Loucy (cell line): Measurements from ENCODE around the gene FOXP3.

Source experiments
- H2AFZ ChIP-seq: fragments of 200-600 bp; sonication (generic); 2 replicates; pipeline ENCODE4 v1.6.0; 2016; ENCODE audit warnings: antibody characterized with exemption, mild to moderate bottlenecking, low read length, moderate library complexity
- H3F3A ChIP-seq: fragments of 200-600 bp; 2 replicates; pipeline ENCODE4 v1.6.0; 2016; ENCODE audit warnings: antibody characterized with exemption, low read depth, mild to moderate bottlenecking
- H3K27me3 ChIP-seq: fragments of 200-600 bp; sonication (generic); 2 replicates; pipeline ENCODE4 v1.6.1; 2014; ENCODE audit warnings: low read length, mild to moderate bottlenecking; ENCODE audit not compliant: insufficient read depth, poor library complexity, severe bottlenecking
- H3K36me3 ChIP-seq: fragments of 200-600 bp; sonication (generic); 2 replicates; pipeline ENCODE4 v1.6.1; 2016; ENCODE audit warnings: low read length; ENCODE audit not compliant: insufficient read depth
- H3K4me1 ChIP-seq: fragments of 200-600 bp; sonication (generic); 2 replicates; pipeline ENCODE4 v1.5.1; 2014; ENCODE audit warnings: low read length, mild to moderate bottlenecking; ENCODE audit not compliant: insufficient read depth, poor library complexity, severe bottlenecking
- H3K4me2 ChIP-seq: fragments of 200-600 bp; sonication (generic); 2 replicates; pipeline ENCODE4 v1.6.0; 2014; ENCODE audit warnings: antibody characterized with exemption, low read length, low read depth, mild to moderate bottlenecking; ENCODE audit not compliant: poor library complexity, severe bottlenecking
- H3K4me3 ChIP-seq: fragments of 200-600 bp; sonication (generic); 2 replicates; pipeline ENCODE4 v1.5.1; 2014; ENCODE audit warnings: low read length, mild to moderate bottlenecking, mixed read lengths; ENCODE audit not compliant: poor library complexity, severe bottlenecking
- H3K79me2 ChIP-seq: fragments of 200-600 bp; sonication (generic); 2 replicates; pipeline ENCODE4 v1.6.1; 2014; ENCODE audit warnings: low read length; ENCODE audit not compliant: insufficient read depth
- H3K9ac ChIP-seq: fragments of 200-600 bp; sonication (generic); 2 replicates; pipeline ENCODE4 v1.6.0; 2014; ENCODE audit warnings: mild to moderate bottlenecking, low read depth, low read length, moderate library complexity; ENCODE audit not compliant: poor library complexity, severe bottlenecking
- H3K9me2 ChIP-seq: fragments of 200-600 bp; sonication (generic); replicated peaks from 2 replicates; pipeline ENCODE4 v1.6.1; 2016; ENCODE audit warnings: low read depth, low read length, mixed read lengths
- H3K9me3 ChIP-seq: fragments of 200-600 bp; sonication (generic); 2 replicates; pipeline ENCODE4 v1.6.1; 2014; ENCODE audit warnings: mild to moderate bottlenecking, antibody characterized with exemption, low read length, low read depth; ENCODE audit not compliant: insufficient read depth
- H4K20me1 ChIP-seq: fragments of 200-600 bp; sonication (generic); 2 replicates; pipeline ENCODE4 v1.6.0; 2014; ENCODE audit warnings: antibody characterized with exemption, low read length, mild to moderate bottlenecking; ENCODE audit not compliant: insufficient read depth, poor library complexity, severe bottlenecking
- EZH2phosphoT487 ChIP-seq: fragments of 200-600 bp; IDR thresholded peaks from 2 replicates; pipeline ENCODE4 v1.6.1; 2018; ENCODE audit warnings: antibody characterized with exemption, mild to moderate bottlenecking, moderate library complexity, borderline replicate concordance
- TF ChIP-seq, protein P1 (sequence below): fragments of 200-600 bp; sonication (generic); conservative IDR thresholded peaks from 2 replicates; pipeline ENCODE4 v1.5.1; 2014; ENCODE audit warnings: mild to moderate bottlenecking, antibody characterized with exemption, low read length

FOXP3 gene

GRCh38 chrX:49247346-49247745, 17.2 kb downstream of the FOXP3 start:
- no peak overlapping the region for H2AFZ ChIP-seq
- H3K27me3 ChIP-seq, result no peaks in the 10 kb centered on the region
- no peaks in the 10 kb centered on the region for H3K9me2 ChIP-seq
- H3F3A ChIP-seq, result no peaks in the 10 kb centered on the region
- H3K9ac ChIP-seq, result no peak overlapping the region
- no peaks in the 10 kb centered on the region for H3K36me3 ChIP-seq
- no peaks in the 10 kb centered on the region for H3K79me2 ChIP-seq
- no peak overlapping the region for H3K4me3 ChIP-seq
- H3K4me2 ChIP-seq, result no peak overlapping the region
- H3K4me1 ChIP-seq, result no peaks in the 10 kb centered on the region
- H3K9me3 ChIP-seq, result no peaks in the 10 kb centered on the region
- TF ChIP-seq, protein P1, sequence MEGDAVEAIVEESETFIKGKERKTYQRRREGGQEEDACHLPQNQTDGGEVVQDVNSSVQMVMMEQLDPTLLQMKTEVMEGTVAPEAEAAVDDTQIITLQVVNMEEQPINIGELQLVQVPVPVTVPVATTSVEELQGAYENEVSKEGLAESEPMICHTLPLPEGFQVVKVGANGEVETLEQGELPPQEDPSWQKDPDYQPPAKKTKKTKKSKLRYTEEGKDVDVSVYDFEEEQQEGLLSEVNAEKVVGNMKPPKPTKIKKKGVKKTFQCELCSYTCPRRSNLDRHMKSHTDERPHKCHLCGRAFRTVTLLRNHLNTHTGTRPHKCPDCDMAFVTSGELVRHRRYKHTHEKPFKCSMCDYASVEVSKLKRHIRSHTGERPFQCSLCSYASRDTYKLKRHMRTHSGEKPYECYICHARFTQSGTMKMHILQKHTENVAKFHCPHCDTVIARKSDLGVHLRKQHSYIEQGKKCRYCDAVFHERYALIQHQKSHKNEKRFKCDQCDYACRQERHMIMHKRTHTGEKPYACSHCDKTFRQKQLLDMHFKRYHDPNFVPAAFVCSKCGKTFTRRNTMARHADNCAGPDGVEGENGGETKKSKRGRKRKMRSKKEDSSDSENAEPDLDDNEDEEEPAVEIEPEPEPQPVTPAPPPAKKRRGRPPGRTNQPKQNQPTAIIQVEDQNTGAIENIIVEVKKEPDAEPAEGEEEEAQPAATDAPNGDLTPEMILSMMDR, result no peak
- no peak for TF ChIP-seq EZH2phosphoT487
- H4K20me1 ChIP-seq, result no peaks in the 10 kb centered on the region

- Histone ChIP-seq H4K20me1 (no peaks in the 10 kb centered on the region), H2AFZ (no peak overlapping the region), H3K9me3 (no peaks in the 10 kb centered on the region), H3K4me1 (no peaks in the 10 kb centered on the region), H3K36me3 (no peaks in the 10 kb centered on the region), H3K79me2 (no peaks in the 10 kb centered on the region), H3K9ac (no peak overlapping the region), H3K9me2 (no peaks in the 10 kb centered on the region), H3F3A (no peaks in the 10 kb centered on the region), H3K27me3 (no peaks in the 10 kb centered on the region), H3K4me2 (no peak overlapping the region), H3K4me3 (no peak overlapping the region)
- no peak for TF ChIP-seq EZH2phosphoT487
- TF ChIP-seq, protein P1, result no peak
These were observed 18.0 kb downstream of the FOXP3 start for GRCh38 chrX:49246541-49246940.

DNA sequence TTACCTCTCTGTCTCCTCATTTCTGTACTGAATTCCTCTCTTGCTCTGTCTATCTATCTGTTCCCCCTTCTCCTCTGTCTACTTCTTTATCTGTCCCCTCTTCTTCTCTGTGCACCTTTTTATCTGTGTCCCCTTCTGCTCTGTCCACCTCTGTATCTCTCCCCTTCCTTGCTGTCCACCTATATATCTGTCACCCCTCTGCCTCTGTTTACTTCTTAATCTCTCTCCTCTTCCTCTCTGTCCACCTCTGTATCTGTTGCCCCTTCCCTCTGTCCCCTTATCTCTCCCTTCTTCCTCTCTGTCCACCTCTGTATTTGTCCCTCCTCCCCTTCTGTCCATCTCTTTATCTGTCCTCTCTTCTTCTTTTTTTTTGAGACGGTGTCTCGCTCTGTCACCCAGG, 20.3 kb downstream of the FOXP3 start:
- no peaks in the 10 kb centered on the region for H3K9me2 ChIP-seq
- no peaks in the 10 kb centered on the region for H3K36me3 ChIP-seq
- no peaks in the 10 kb centered on the region for H3K27me3 ChIP-seq
- H3K4me3 ChIP-seq, result no peak overlapping the region
- H3K9ac ChIP-seq, result no peak overlapping the region
- H4K20me1 ChIP-seq, result no peaks in the 10 kb centered on the region
- no peak overlapping the region for H3K4me2 ChIP-seq
- no peak for TF ChIP-seq EZH2phosphoT487
- TF ChIP-seq, protein P1, result no peak
- H3K9me3 ChIP-seq, result no peaks in the 10 kb centered on the region
- H3K4me1 ChIP-seq, result no peaks in the 10 kb centered on the region
- no peak overlapping the region for H2AFZ ChIP-seq
- no peaks in the 10 kb centered on the region for H3K79me2 ChIP-seq
- H3F3A ChIP-seq, result no peaks in the 10 kb centered on the region
